GM18909 (cell line): ENCODE data around the gene VGF.

Experiments used
- ATAC-seq: cut with Tn5 transposase; IDR thresholded peaks from one replicate; pipeline ENCODE4 v1.9.1; 2021; ENCODE audit warnings: mild to moderate bottlenecking; ENCODE audit not compliant: unreplicated experiment, poor library complexity

The VGF gene

GRCh38 chr7:101166909-101167644 lies 1.7 kb upstream of the VGF start:
- ATAC-seq, result no peak

- ATAC-seq, result no peak
Observed at GRCh38 chr7:101166648-101166908, 1.2 kb upstream of the VGF start.

DNA sequence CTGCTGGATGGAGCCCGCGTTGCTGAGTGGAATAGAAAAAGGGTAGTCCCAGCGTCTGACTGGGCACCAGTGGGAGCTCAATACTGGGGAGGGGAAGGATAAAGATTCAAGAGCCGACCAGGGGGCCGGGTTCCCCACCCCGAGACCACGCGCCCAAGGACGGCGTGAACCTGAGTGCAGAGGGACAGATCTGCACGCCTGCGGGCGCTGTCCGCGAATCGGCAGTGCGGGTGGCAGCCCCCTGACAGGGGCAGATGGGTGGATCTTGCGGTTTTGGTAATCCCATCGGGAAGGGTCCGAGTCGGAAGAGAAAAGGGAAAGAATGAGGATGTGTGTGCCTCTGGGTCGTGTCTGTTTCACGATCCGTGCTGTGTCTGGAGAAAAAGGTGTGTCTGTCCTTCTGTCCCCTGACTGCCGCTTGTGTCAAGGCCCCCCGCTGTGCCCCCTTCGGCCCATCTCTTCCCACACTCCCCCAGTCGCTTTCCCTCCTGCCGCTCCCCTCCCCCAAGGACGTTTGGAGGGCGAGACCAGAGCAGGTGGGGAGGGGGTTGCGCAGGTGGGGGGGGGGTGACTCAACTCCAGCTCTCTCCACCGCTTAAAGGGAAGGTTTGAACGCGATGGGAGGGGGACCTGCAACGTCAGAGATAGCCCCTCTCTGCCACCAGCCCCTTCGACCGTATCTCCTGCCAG lies 734 bp upstream of the VGF start:
- no peak for ATAC-seq

- no peak for ATAC-seq
Observed at GRCh38 chr7:101164071-101164840, 1.1 kb downstream of the VGF start.

- ATAC-seq, result no peak
Observed at GRCh38 chr7:101163279-101164070, 1.9 kb downstream of the VGF start.

DNA sequence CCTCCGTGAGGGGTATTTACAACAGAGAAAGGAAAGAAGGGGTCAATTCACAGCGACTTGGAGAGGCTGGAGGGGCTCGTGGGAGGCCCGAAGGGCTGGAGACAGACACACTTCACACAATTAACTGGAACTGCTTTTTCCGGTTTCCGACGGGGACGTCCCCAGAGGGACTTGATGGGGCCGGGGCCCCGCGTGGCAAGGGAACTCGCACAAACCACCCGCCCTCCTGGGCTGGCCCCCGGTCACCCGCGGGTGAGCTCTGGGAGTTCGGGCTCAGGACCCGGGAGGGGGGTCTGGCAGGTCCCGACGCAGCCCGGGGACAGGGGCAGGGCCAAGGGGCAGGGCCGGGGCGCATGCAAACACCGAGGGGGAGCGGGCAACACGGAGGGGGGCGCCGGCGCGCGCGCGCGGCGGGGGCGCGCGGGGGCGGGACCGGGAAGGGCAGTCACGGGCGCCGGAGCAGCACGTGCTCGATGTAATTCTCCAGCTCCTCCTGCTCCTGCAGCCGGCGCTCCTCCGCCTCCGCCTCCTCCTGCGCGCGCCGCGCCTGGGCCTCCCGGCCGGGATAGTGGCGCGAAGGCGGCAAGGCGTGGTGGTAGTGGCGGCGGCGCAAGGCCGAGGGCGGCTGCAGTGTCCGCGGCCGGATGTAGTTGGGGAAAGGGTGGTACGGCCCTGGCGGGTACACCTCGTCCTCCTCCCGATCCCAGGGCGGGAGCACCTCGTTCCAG lies 2.7 kb downstream of the VGF start:
- no peak for ATAC-seq

DNA sequence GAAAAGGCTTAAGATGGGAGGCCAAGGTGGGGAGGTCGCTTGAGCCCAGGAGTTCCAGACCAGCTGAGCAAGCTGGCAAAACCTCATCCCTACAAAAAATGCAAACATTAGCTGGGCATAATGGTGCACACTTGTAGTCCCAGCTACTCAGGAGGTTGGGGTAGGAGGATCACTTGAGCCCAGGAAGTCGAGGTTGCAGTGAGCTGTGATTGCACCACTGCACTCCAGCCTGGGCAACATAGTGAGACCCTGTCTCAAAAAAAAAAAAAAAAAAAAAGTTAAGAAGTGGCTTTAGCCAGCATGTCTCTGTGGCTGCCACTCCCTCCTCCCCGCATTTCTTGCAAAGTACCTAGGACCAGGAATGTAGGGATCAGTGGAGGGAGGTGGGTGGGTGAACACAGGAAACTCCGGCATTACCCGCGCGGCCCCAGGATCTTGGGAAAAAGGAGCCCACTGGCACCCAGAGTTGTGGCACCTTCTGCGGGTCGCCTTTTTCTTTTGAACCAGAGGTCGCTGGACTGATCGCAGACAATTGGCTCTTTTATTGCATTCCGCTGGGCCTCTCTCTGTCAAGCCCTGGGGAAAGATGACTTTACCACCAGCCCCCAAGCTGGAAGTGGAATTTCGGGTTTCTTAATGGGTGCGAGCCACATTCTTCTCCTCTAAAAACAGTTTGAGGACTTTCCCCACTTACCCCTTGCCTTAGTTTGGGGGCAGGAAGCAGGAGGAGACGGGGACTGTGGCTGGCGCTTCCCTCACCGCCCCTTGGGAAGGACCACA lies 3.5 kb downstream of the VGF start:
- ATAC-seq, result no peak

GRCh38 chr7:101160910-101161309 lies 4.5 kb downstream of the VGF start:
- ATAC-seq, result no peak

GRCh38 chr7:101159696-101160674 lies 5.4 kb downstream of the VGF start:
- ATAC-seq, result no peak

DNA sequence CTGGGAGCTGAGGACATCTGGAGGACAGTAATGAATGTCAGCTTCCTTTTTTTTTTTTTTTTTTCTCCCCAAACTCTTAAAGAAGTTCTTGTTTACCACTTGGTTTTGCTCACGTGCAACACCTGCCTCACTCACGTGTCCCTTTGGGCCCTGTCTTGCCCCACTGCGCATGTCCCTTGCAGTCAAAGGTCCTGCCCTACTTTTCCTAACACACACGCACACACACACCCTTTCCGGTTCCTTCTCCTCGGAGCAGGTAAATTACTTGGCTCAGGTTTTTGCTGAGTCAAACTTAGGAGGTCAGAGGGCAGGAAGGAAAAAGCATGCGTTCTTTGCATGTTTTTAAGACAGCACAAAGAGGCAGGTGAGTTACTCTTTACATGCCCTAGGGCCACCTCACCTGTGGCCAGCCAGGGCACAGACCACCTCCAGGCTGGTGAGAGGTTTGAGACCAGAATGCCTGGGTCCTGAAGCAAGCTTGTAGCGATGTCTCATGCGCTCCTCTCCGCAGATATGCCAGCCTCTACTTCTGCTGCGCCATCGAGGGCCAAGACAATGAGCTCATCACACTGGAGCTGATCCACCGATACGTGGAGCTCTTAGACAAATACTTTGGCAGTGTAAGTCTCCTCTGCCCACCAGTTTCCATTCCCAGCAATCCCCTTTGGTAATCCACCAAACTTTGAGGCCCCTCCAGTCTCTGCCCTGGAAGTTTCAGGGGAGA lies 8.3 kb downstream of the VGF start:
- no peak for ATAC-seq

- ATAC-seq, result no peak
Observed at GRCh38 chr7:101156277-101156676, 9.1 kb downstream of the VGF start.

- ATAC-seq, result no peak
Observed at GRCh38 chr7:101155303-101155702, 10.1 kb downstream of the VGF start.

DNA sequence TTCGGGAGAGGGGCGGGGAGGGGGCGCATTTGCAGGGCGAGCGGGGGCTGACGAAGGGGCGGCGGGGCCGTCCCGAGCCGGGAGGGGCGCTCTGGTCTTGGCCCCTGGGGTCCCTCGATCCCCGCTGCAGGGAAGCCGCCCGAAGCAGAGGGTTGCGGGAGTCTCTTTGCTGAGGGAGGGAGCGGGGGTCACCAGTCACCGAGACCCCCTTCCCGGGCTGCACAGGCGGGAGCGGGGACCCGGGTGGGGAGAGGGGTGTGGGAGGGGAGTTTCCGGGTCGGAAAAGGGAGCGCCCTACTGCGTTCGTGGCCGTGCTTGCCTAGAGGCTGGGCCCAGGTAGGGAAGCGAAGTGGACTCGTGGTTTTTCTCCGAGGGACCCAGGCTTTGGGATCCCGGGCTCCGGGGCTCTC lies 10.7 kb downstream of the VGF start:
- ATAC-seq, result peak; percentile 26

DNA sequence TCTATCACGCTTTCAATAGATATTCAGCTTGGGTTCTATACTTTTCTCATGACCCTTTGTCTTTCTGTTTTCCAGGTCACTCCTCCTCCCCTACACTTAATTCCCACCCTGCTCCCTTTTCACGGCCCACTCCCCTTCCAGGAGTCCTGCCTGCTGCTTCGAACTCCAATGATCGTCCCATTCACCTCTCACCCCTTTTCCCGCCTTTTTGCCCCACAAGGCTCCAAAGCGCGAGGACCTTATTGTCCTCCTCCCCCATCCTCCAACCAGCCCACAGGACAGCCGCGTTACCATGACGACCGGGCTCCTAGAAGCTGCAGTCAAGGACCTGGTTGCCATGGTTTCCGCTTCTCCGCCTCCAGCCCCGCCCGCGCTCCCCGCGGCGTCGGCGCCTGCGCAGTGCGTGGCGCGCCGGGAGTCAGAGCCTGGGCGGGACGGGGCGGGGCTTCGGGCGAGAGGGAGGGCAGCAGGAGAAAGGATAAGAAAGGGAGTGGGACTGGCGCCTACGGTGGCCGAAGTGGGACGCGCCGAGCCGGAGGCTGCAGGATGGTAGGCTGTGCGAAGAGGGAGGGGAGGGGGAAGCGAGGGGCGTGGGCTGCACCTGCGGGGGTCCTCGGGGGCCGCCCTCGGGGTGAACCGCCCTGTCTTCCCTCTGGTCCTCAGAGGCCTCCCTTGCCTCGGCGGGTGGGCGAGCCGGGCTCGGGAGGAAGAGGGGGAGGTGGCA lies 11.2 kb downstream of the VGF start, which contains the start of gene AP1S1:
Gene AP1S1, plus strand, starts transcription at position 508 of the 724 bp plus-strand sequence. Its CDS starts 39 bp downstream, at position 547.
- peak; percentile 81 for ATAC-seq

DNA sequence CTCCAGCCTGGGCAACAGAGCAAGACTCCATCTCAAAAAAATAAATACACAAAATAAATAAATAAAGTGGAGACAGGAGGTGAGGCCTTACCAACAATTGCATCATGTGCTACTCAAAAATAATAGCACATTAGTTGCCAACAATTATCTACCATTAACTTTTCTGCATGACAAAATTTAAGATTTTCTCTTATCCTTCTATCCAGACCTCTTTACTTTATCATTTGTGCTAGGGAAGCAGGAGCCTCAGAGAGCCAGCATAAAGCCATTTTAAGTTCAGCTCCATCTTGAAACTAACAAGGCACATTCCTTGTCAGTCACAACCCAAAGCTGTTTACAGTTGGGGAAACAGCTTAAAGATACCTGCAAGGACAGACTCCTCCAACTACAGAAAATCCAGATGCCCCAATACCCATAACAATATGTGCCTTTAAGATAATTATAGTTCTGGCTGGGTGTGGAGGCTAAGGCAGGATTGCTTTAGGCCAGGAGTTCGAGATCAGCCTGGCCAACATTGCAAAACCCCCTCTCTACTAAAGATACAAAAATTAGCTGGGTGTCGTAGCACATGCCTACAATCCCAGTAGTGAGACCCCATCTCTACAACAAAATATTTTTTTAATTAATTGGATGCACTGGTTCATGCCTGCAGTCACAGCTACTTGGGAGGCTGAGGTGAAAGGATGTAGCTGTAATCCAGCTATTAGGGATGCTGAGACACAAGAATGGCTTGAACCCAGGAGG lies 13.3 kb downstream of the VGF start:
- ATAC-seq, result no peak

DNA sequence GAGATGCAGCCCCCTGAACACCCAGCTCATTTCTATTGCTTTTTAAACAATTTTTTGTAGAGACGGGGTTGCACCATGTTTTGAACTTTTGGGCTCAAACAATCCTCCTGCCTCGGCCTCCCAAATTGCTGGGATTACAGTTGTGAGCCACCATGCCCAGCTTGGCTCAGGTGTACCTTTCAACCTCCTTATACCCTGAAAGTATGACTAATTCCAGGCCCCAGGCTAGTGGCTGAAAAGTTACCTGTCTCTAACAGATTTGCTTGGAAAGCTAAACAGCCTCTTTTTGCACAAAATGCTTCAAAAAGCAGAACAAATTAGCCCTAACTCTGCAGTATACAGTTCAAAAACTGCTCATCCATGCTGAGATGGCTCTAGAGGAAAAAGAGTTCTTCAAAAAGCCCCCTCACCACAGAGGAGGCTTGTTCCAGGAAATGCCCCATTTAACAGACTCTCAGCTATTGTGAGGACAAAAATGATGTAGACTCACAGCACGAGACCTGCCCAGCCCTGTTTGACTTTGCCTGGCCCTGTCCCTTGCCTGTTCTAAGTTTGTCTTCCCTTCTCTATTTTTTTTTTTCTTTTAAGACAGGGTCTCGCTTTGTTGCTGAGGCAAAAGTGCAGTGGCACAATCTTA lies 24.5 kb downstream of the VGF start:
- ATAC-seq, result no peak
